Measurements from ENCODE around the gene SOWAHC. TPM values are rescaled to one million over a fixed set of nuclear protein-coding genes. Genes with fewer than 3 reads are reported as not detected.

Gene SOWAHC
- total and polyA plus RNA-seq, 2 of the 13 experiments (the other 11 are each of a cell fraction or from before 2014, with no cell fraction given), result 21.2 to 22.5 TPM

- peak; percentile 94 for TF ChIP-seq BCL6 (CRISPR knock-in tag; IDR thresholded peaks at IDR 0.05)
- peak; percentile 98 for TF ChIP-seq MYPOP (CRISPR knock-in tag; IDR thresholded peaks at IDR 0.05)
- TF ChIP-seq TIGD3 (CRISPR knock-in tag; IDR thresholded peaks at IDR 0.05; ENCODE audit: borderline replicate concordance), result peak; percentile 60; the same call in 1 of the 2 replicates
- 0 out of 2 replicates have a peak, but pooled peaks have one; percentile 61 for TF ChIP-seq NFAT5 (CRISPR knock-in tag; IDR thresholded peaks at IDR 0.05)
- TF ChIP-seq ZNF704 (CRISPR knock-in tag; IDR thresholded peaks at IDR 0.05; ENCODE audit: borderline replicate concordance), result no peak
- TF ChIP-seq ZMYM2 (CRISPR knock-in tag; IDR thresholded peaks at IDR 0.05), result peak; percentile 67; the same call in 1 of the 2 replicates
- peak; percentile 84 for TF ChIP-seq FOSL2 (CRISPR knock-in tag; IDR thresholded peaks at IDR 0.05)
- peak; percentile 79 for TF ChIP-seq KLF6 (CRISPR knock-in tag; IDR thresholded peaks at IDR 0.05)
- TF ChIP-seq MBNL3 (CRISPR knock-in tag; conservative IDR thresholded peaks at IDR 0.05), result no peak
- TF ChIP-seq ADNP (CRISPR knock-in tag; IDR thresholded peaks at IDR 0.05), result 0 out of 2 replicates have a peak, but pooled peaks have one; percentile 55
- peak; percentile 97; the same call in 1 of the 2 replicates for TF ChIP-seq CCDC6 (CRISPR knock-in tag; IDR thresholded peaks at IDR 0.05)
- peak; percentile 97 for TF ChIP-seq ZSCAN21 (CRISPR knock-in tag; IDR thresholded peaks at IDR 0.05; ENCODE audit: borderline replicate concordance)
- TF ChIP-seq AGO1 (IDR thresholded peaks at IDR 0.05; ENCODE audit: low read depth, low read length, poor library complexity, severe bottlenecking), result no peak
- TF ChIP-seq ZNF251 (CRISPR knock-in tag; IDR thresholded peaks at IDR 0.05), result 0 out of 2 replicates have a peak, but pooled peaks have one; percentile 72
- TF ChIP-seq ZSCAN22 (CRISPR knock-in tag; IDR thresholded peaks at IDR 0.05), result peak; percentile 83
- no peak for TF ChIP-seq FOXM1 (CRISPR knock-in tag; IDR thresholded peaks at IDR 0.05)
- no peak for TF ChIP-seq GMEB2 (CRISPR knock-in tag; IDR thresholded peaks at IDR 0.05; ENCODE audit: low read depth)
- TF ChIP-seq HDAC1 (CRISPR knock-in tag; IDR thresholded peaks at IDR 0.05), result peak; percentile 97
- TF ChIP-seq RBFOX2 (IDR thresholded peaks at IDR 0.05; ENCODE audit: low read depth, low read length), result peak; percentile 69
These were observed 30.6 kb downstream of the SOWAHC start (continued) for GRCh38 chr2:109644571-109645275.
